Colon (tissue), 2 donors: ENCODE results near the gene WIPF2.

ENCODE experiments used
- FAIRE-seq: peaks from 2 replicates; lab custom pipeline; 2012; peaks lifted over from hg19 to GRCh38; lab: Jason Lieb, UNC
- donor health status: control.
- donor health status: control.

Gene WIPF2

GRCh38 chr17:40218740-40219593, at the start of gene WIPF2:
TSS of gene WIPF2 (plus strand) at chr17:40219304. CDS start at chr17:40256460, 37,156 bp downstream.
- FAIRE-seq: no peak

- no peak for FAIRE-seq
Measured at GRCh38 chr17:40170325-40170724, 48.8 kb upstream of the WIPF2 start.

GRCh38 chr17:40171750-40172149, 47.4 kb upstream of the WIPF2 start:
- FAIRE-seq: no peak

GRCh38 chr17:40173091-40173777, 45.9 kb upstream of the WIPF2 start:
- no peak for FAIRE-seq

- no peak for FAIRE-seq
Measured at GRCh38 chr17:40173778-40174135, 45.3 kb upstream of the WIPF2 start.

- no peak for FAIRE-seq
Measured at GRCh38 chr17:40174514-40174913, 44.6 kb upstream of the WIPF2 start.

GRCh38 chr17:40175928-40176753, 43.0 kb upstream of the WIPF2 start:
- peak; percentile 60 for FAIRE-seq

- FAIRE-seq: no peak
Measured at GRCh38 chr17:40176754-40177110, 42.4 kb upstream of the WIPF2 start.

GRCh38 chr17:40177275-40177874, 41.7 kb upstream of the WIPF2 start, which contains the start of gene RAPGEFL1:
TSS of gene RAPGEFL1 (plus strand) at chr17:40177470. CDS start at chr17:40177862, 392 bp downstream.
- FAIRE-seq: no peak

- FAIRE-seq: no peak
Measured at GRCh38 chr17:40178021-40178601, 41.0 kb upstream of the WIPF2 start.

- no peak for FAIRE-seq
Measured at GRCh38 chr17:40178660-40179059, 40.4 kb upstream of the WIPF2 start.

- FAIRE-seq: no peak
Measured at GRCh38 chr17:40179923-40180659, 39.0 kb upstream of the WIPF2 start.

- no peak for FAIRE-seq
Measured at GRCh38 chr17:40180694-40181093, 38.4 kb upstream of the WIPF2 start.

- FAIRE-seq: no peak
Measured at GRCh38 chr17:40181205-40181604, 37.9 kb upstream of the WIPF2 start.

GRCh38 chr17:40182606-40183005, 36.5 kb upstream of the WIPF2 start:
- FAIRE-seq: no peak

- FAIRE-seq: no peak
Measured at GRCh38 chr17:40187238-40187637, 31.9 kb upstream of the WIPF2 start.

GRCh38 chr17:40188694-40189093, 30.4 kb upstream of the WIPF2 start:
- FAIRE-seq: no peak

GRCh38 chr17:40190197-40191021, 28.7 kb upstream of the WIPF2 start:
- no peak for FAIRE-seq

- no peak for FAIRE-seq
Measured at GRCh38 chr17:40191237-40192208, 27.6 kb upstream of the WIPF2 start.
